Liver (tissue), 9 donors: ENCODE data around the gene NCBP1. TPM values are rescaled to one million over a fixed set of nuclear protein-coding genes. Genes with fewer than 3 reads are reported as not detected.

Experiments
- DNase-seq: peaks from one replicate; pipeline ENCODE4 v3.0.0-alpha.2; 2017; ENCODE audit warnings: low spot score
- H3K27ac ChIP-seq, 2 donors: one replicate each; pipeline ENCODE4 v1.7.0; 2013; ENCODE audit warnings: inconsistent platforms in 2 of 2, low read length in 2 of 2, control low read depth in 1 of 2, low read depth in 1 of 2, mild to moderate bottlenecking in 1 of 2
- H3K27me3 ChIP-seq, 4 donors: one replicate each; pipeline versions ENCODE4 v1.6.1 to v1.7.0; 2013; ENCODE audit warnings: low read length in 3 of 4, inconsistent platforms in 1 of 4, mild to moderate bottlenecking in 1 of 4, moderate library complexity in 1 of 4; ENCODE audit not compliant: control insufficient read depth in 4 of 4, insufficient read depth in 4 of 4
- H3K36me3 ChIP-seq, 4 donors: one replicate each; pipeline versions ENCODE4 v1.6.1 to v1.7.0; 2013; ENCODE audit warnings: low read length in 3 of 4, mild to moderate bottlenecking in 3 of 4, low read depth in 1 of 4, moderate library complexity in 1 of 4; ENCODE audit not compliant: control insufficient read depth in 4 of 4, insufficient read depth in 3 of 4
- H3K4me1 ChIP-seq, 4 donors: one replicate each; pipeline versions ENCODE4 v1.6.1 to v1.7.0; 2013; ENCODE audit warnings: low read length in 3 of 4, mild to moderate bottlenecking in 3 of 4, moderate library complexity in 1 of 4; ENCODE audit not compliant: control insufficient read depth in 4 of 4, insufficient read depth in 4 of 4
- H3K4me3 ChIP-seq, 3 donors: one replicate each; pipeline versions ENCODE4 v1.6.1 to v1.7.0; 2013; ENCODE audit warnings: low read length in 3 of 3, control low read depth in 1 of 3, low read depth in 1 of 3, mild to moderate bottlenecking in 1 of 3
- H3K9ac ChIP-seq, 2 donors: one replicate each; pipeline ENCODE4 v1.7.0; 2013; ENCODE audit warnings: low read length in 2 of 2, mild to moderate bottlenecking in 2 of 2, moderate library complexity in 2 of 2, control low read depth in 1 of 2, low read depth in 1 of 2
- H3K9me3 ChIP-seq, 4 donors: one replicate each; pipeline versions ENCODE4 v1.6.1 to v1.7.0; 2013; ENCODE audit warnings: low read length in 3 of 4; ENCODE audit not compliant: control insufficient read depth in 4 of 4
- ATF3 ChIP-seq: IDR thresholded peaks from 2 replicates; pipeline ENCODE4 v1.6.1; 2016; ENCODE audit warnings: antibody characterized with exemption
- EGR1 ChIP-seq, 2 donors: IDR thresholded peaks; 2 replicates each; pipeline ENCODE4 v1.6.1; 2016 to 2018; ENCODE audit warnings: antibody characterized with exemption in 2 of 2, low read depth in 2 of 2
- FOXA1 ChIP-seq: IDR thresholded peaks from 2 replicates; pipeline ENCODE4 v1.6.1; 2016; ENCODE audit warnings: antibody characterized with exemption
- FOXA2 ChIP-seq: IDR thresholded peaks from 2 replicates; pipeline ENCODE4 v1.6.1; 2016; ENCODE audit warnings: antibody characterized with exemption
- GABPA ChIP-seq, 2 donors: IDR thresholded peaks in 1 of 2; conservative IDR thresholded peaks in 1 of 2; 2 replicates each; pipeline ENCODE4 v1.6.1; 2016; ENCODE audit warnings: antibody characterized with exemption in 2 of 2, mild to moderate bottlenecking in 1 of 2, moderate library complexity in 1 of 2
- HNF4A ChIP-seq, 2 donors: conservative IDR thresholded peaks; 2 replicates each; pipeline ENCODE4 v1.6.1; 2016; ENCODE audit warnings: antibody characterized with exemption in 2 of 2, mild to moderate bottlenecking in 2 of 2
- HNF4G ChIP-seq: IDR thresholded peaks from 2 replicates; pipeline ENCODE4 v1.6.1; 2016; ENCODE audit warnings: antibody characterized with exemption
- JUND ChIP-seq, 2 donors: IDR thresholded peaks; 2 replicates each; pipeline ENCODE4 v1.6.1; 2016; ENCODE audit warnings: antibody characterized with exemption in 2 of 2
- MAX ChIP-seq: IDR thresholded peaks from 2 replicates; pipeline ENCODE4 v1.6.1; 2016; ENCODE audit warnings: antibody characterized with exemption
- NR2F2 ChIP-seq: IDR thresholded peaks from 2 replicates; pipeline ENCODE4 v1.6.1; 2016; ENCODE audit warnings: antibody characterized with exemption
- RAD21 ChIP-seq, 2 donors: IDR thresholded peaks; 2 replicates each; pipeline ENCODE4 v1.6.1; 2016; ENCODE audit warnings: antibody characterized with exemption in 2 of 2, mild to moderate bottlenecking in 2 of 2
- RXRA ChIP-seq, 2 donors: IDR thresholded peaks; 2 replicates each; pipeline ENCODE4 v1.6.1; 2017 to 2018; ENCODE audit warnings: antibody characterized with exemption in 2 of 2, mild to moderate bottlenecking in 1 of 2
- SP1 ChIP-seq: IDR thresholded peaks from 2 replicates; pipeline ENCODE4 v1.6.1; 2018; ENCODE audit warnings: antibody characterized with exemption, mild to moderate bottlenecking
- TAF1 ChIP-seq: conservative IDR thresholded peaks from 2 replicates; pipeline ENCODE4 v1.6.1; 2016; ENCODE audit warnings: antibody characterized with exemption, mild to moderate bottlenecking
- YY1 ChIP-seq: IDR thresholded peaks from 2 replicates; pipeline ENCODE4 v1.6.1; 2016; ENCODE audit warnings: antibody characterized with exemption, mild to moderate bottlenecking
- WGBS: extraction: QIAGEN DNeasy Blood & Tissue Kit; methylation state at CpG from one replicate; pipeline ENCODE4 v1.1.7; 2013; 5-methylcytosine and 5-hydroxymethylcytosine counted together
- polyA plus RNA-seq, 2 donors: library from polyadenylated mRNA; stranded (reverse) in 1 of 2; unstranded in 1 of 2; fragments of 200-250 nt in 1 of 2; fragments of >200 nt in 1 of 2; fragmentation: Nextera tagmentation in 1 of 2; extraction: Ambion mirVana in 1 of 2; gene quantifications; one replicate each; pipeline versions ENCODE4 v1.2.1 to v1.2.3, GENCODE V29; 2013 to 2015
- total RNA-seq, 2 donors: library from RNA; depleted of rRNA; stranded (reverse); fragments of >200 nt; gene quantifications; one replicate each; pipeline ENCODE4 v1.2.3, GENCODE V29; 2014
- TF ChIP-seq, protein P1 (sequence below): fragments of 150-350 bp; IDR thresholded peaks from 2 replicates; pipeline ENCODE4 v1.5.1; 2017; ENCODE audit warnings: improper control_type of control experiment, low read depth, low read length; ENCODE audit not compliant: missing input control
- TF ChIP-seq, protein P2 (sequence below): IDR thresholded peaks from 2 replicates; pipeline ENCODE4 v1.6.1; 2016; ENCODE audit warnings: antibody characterized with exemption, mild to moderate bottlenecking
- TF ChIP-seq, protein P3 (sequence below): IDR thresholded peaks from 2 replicates; pipeline ENCODE4 v1.6.1; 2016; ENCODE audit warnings: antibody characterized with exemption
- donor health status: healthy.
- donor health status: healthy.
- donor health status: healthy.
- donor health status: healthy.
- donor health status: healthy.

Gene NCBP1
- total and polyA plus RNA-seq, 4 donors: 6.6 to 16.6 (median 12.5) TPM

GRCh38 chr9:97703437-97704344, 70.1 kb downstream of the NCBP1 start:
- peak; percentile 67 to 73 for TF ChIP-seq RXRA (IDR thresholded peaks at IDR 0.05)
- TF ChIP-seq ATF3: peak; percentile 13
- TF ChIP-seq, protein P1, sequence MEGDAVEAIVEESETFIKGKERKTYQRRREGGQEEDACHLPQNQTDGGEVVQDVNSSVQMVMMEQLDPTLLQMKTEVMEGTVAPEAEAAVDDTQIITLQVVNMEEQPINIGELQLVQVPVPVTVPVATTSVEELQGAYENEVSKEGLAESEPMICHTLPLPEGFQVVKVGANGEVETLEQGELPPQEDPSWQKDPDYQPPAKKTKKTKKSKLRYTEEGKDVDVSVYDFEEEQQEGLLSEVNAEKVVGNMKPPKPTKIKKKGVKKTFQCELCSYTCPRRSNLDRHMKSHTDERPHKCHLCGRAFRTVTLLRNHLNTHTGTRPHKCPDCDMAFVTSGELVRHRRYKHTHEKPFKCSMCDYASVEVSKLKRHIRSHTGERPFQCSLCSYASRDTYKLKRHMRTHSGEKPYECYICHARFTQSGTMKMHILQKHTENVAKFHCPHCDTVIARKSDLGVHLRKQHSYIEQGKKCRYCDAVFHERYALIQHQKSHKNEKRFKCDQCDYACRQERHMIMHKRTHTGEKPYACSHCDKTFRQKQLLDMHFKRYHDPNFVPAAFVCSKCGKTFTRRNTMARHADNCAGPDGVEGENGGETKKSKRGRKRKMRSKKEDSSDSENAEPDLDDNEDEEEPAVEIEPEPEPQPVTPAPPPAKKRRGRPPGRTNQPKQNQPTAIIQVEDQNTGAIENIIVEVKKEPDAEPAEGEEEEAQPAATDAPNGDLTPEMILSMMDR: no peak
- TF ChIP-seq, protein P2, sequence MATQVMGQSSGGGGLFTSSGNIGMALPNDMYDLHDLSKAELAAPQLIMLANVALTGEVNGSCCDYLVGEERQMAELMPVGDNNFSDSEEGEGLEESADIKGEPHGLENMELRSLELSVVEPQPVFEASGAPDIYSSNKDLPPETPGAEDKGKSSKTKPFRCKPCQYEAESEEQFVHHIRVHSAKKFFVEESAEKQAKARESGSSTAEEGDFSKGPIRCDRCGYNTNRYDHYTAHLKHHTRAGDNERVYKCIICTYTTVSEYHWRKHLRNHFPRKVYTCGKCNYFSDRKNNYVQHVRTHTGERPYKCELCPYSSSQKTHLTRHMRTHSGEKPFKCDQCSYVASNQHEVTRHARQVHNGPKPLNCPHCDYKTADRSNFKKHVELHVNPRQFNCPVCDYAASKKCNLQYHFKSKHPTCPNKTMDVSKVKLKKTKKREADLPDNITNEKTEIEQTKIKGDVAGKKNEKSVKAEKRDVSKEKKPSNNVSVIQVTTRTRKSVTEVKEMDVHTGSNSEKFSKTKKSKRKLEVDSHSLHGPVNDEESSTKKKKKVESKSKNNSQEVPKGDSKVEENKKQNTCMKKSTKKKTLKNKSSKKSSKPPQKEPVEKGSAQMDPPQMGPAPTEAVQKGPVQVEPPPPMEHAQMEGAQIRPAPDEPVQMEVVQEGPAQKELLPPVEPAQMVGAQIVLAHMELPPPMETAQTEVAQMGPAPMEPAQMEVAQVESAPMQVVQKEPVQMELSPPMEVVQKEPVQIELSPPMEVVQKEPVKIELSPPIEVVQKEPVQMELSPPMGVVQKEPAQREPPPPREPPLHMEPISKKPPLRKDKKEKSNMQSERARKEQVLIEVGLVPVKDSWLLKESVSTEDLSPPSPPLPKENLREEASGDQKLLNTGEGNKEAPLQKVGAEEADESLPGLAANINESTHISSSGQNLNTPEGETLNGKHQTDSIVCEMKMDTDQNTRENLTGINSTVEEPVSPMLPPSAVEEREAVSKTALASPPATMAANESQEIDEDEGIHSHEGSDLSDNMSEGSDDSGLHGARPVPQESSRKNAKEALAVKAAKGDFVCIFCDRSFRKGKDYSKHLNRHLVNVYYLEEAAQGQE: no peak
- peak; percentile 20 for TF ChIP-seq YY1
- peak; percentile 74 for TF ChIP-seq SP1
- peak; percentile 14 for TF ChIP-seq NR2F2
- no peak for TF ChIP-seq EGR1 (IDR thresholded peaks at IDR 0.05; ENCODE audit: low read depth in 2 of 2)
- TF ChIP-seq, protein P3, sequence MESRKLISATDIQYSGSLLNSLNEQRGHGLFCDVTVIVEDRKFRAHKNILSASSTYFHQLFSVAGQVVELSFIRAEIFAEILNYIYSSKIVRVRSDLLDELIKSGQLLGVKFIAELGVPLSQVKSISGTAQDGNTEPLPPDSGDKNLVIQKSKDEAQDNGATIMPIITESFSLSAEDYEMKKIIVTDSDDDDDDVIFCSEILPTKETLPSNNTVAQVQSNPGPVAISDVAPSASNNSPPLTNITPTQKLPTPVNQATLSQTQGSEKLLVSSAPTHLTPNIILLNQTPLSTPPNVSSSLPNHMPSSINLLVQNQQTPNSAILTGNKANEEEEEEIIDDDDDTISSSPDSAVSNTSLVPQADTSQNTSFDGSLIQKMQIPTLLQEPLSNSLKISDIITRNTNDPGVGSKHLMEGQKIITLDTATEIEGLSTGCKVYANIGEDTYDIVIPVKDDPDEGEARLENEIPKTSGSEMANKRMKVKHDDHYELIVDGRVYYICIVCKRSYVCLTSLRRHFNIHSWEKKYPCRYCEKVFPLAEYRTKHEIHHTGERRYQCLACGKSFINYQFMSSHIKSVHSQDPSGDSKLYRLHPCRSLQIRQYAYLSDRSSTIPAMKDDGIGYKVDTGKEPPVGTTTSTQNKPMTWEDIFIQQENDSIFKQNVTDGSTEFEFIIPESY: no peak
- TF ChIP-seq RAD21 (IDR thresholded peaks at IDR 0.05): peak in 1 of 2 donors; percentile 17
- peak; percentile 25 for TF ChIP-seq MAX
- no peak for TF ChIP-seq FOXA2
- TF ChIP-seq HNF4G: peak; percentile 54
- TF ChIP-seq HNF4A (conservative IDR thresholded peaks at IDR 0.05): peak; percentile 63 to 82
- TF ChIP-seq TAF1: no peak
- no peak for TF ChIP-seq FOXA1
- TF ChIP-seq GABPA (IDR thresholded peaks at IDR 0.05 in 1 of 2, conservative IDR thresholded peaks at IDR 0.05 in 1 of 2): no peak
- TF ChIP-seq JUND (IDR thresholded peaks at IDR 0.05): peak in 1 of 2 donors; percentile 13
- no peaks in the 10 kb centered on the region for H3K9me3 ChIP-seq
- no peaks in the 10 kb centered on the region for H3K27me3 ChIP-seq
- H3K4me1 ChIP-seq: peaks cover 0 to 7% (median 5%) of the 10 kb centered on the region in 4 donors
- no peak for DNase-seq
- no peak overlapping the region for H3K27ac ChIP-seq
- no peak overlapping the region for H3K4me3 ChIP-seq
- H3K9ac ChIP-seq: no peak overlapping the region
- WGBS: 57% methylated on average over 11 of the region's 11 CpGs
- H3K36me3 ChIP-seq: no peaks in the 10 kb centered on the region
